ENCODE measurements around the gene R3HDM2. TPM values are rescaled to one million over a fixed set of nuclear protein-coding genes. Genes with fewer than 3 reads are reported as not detected.

Gene R3HDM2
- total and polyA plus RNA-seq, 2 donors (not counting 1 experiment from before 2014, with no cell fraction given), result 104 to 129 TPM

GRCh38 chr12:57385586-57385985 lies 45.3 kb downstream of the R3HDM2 start:
- no peak overlapping the region for H3K4me2 ChIP-seq (replicated peaks; ENCODE audit: low read depth, low read length, poor library complexity, severe bottlenecking)
- H3K4me3 ChIP-seq (ENCODE audit: control extremely low read depth in 1 of 5, extremely low read depth in 1 of 5, insufficient read depth in 1 of 5, low read depth in 2 of 5, low read length in 4 of 5), result no peak overlapping the region
- H3K27me3 ChIP-seq (replicated peaks in 1 of 4; ENCODE audit: control extremely low read depth in 1 of 4, control insufficient read depth in 3 of 4, insufficient read depth in 4 of 4, low read length in 3 of 4), result no peaks in the 10 kb centered on the region
- no peak overlapping the region for H3K9ac ChIP-seq (ENCODE audit: low read length)
- Mint-ChIP-seq H3K9me3 (ENCODE audit: insufficient read depth) (no peaks in the 10 kb centered on the region), H3K4me1 (no peaks in the 10 kb centered on the region), H3K27me3 (no peaks in the 10 kb centered on the region), H3K27ac (no peak overlapping the region), H3K4me3 (no peak overlapping the region)
- intact Hi-C loops (cut with micrococcal nuclease), result no loop called here
- H4K20me1 ChIP-seq (ENCODE audit: control insufficient read depth, insufficient read depth, low read length, poor library complexity, severe bottlenecking), result peaks cover 5% of the 10 kb centered on the region
- peaks cover 8 to 17% of the 10 kb centered on the region in 2 experiments for H3K36me3 ChIP-seq (replicated peaks in 1 of 2; ENCODE audit: control extremely low read depth in 1 of 2, control insufficient read depth in 1 of 2, extremely low read depth in 1 of 2, insufficient read depth in 2 of 2, low read length in 1 of 2)
- H3K4me1 ChIP-seq (ENCODE audit: control insufficient read depth in 2 of 2, insufficient read depth in 2 of 2, low read length in 2 of 2), result no peaks in the 10 kb centered on the region
- H2AFZ ChIP-seq (ENCODE audit: insufficient read depth, low read depth, low read length, poor library complexity, severe bottlenecking), result no peak overlapping the region
- ChIA-PET CTCF (no interaction called here), POLR2A (no interaction called here)
- H3K27ac ChIP-seq (ENCODE audit: low read length in 2 of 2), result no peak overlapping the region
- peaks cover 10% of the 10 kb centered on the region for H3K79me2 ChIP-seq (ENCODE audit: control insufficient read depth, insufficient read depth, low read length)
- no peak for ATAC-seq (ENCODE audit: low read depth)
- DNase-seq, result no peak
- 100% methylated on average over 2 of the region's 3 CpGs for WGBS (ENCODE audit: insufficient coverage)
- peaks cover 0 to 4% (median 0%) of the 10 kb centered on the region in 3 donors for H3K9me3 ChIP-seq (ENCODE audit: control extremely low read depth in 1 of 3, control insufficient read depth in 2 of 3, insufficient read depth in 1 of 3, low read length in 2 of 3)
- TF ChIP-seq EZH2 (IDR thresholded peaks at IDR 0.05; ENCODE audit: borderline replicate concordance, insufficient read depth, low read depth, low read length, poor library complexity, severe bottlenecking), result no peak
- no peak for TF ChIP-seq CTCF (IDR thresholded peaks at IDR 0.05)

GRCh38 chr12:57384478-57384877 lies 46.4 kb downstream of the R3HDM2 start:
- Histone ChIP-seq H3K27me3 (replicated peaks in 1 of 4; ENCODE audit: control extremely low read depth in 1 of 4, control insufficient read depth in 3 of 4, insufficient read depth in 4 of 4, low read length in 3 of 4) (no peaks in the 10 kb centered on the region), H3K9me3 (ENCODE audit: control extremely low read depth in 1 of 3, control insufficient read depth in 2 of 3, insufficient read depth in 1 of 3, low read length in 2 of 3) (peaks cover 0 to 4% (median 0%) of the 10 kb centered on the region in 3 donors), H3K4me1 (ENCODE audit: control insufficient read depth in 2 of 2, insufficient read depth in 2 of 2, low read length in 2 of 2) (no peaks in the 10 kb centered on the region), H3K36me3 (replicated peaks in 1 of 2; ENCODE audit: control extremely low read depth in 1 of 2, control insufficient read depth in 1 of 2, extremely low read depth in 1 of 2, insufficient read depth in 2 of 2, low read length in 1 of 2) (peaks cover 8 to 11% of the 10 kb centered on the region in 2 experiments), H3K4me2 (replicated peaks; ENCODE audit: low read depth, low read length, poor library complexity, severe bottlenecking) (no peak overlapping the region), H3K79me2 (ENCODE audit: control insufficient read depth, insufficient read depth, low read length) (no peaks in the 10 kb centered on the region), H3K4me3 (ENCODE audit: control extremely low read depth in 1 of 5, extremely low read depth in 1 of 5, insufficient read depth in 1 of 5, low read depth in 2 of 5, low read length in 4 of 5) (no peak overlapping the region), H3K9ac (ENCODE audit: low read length) (no peak overlapping the region), H2AFZ (ENCODE audit: insufficient read depth, low read depth, low read length, poor library complexity, severe bottlenecking) (no peak overlapping the region), H4K20me1 (ENCODE audit: control insufficient read depth, insufficient read depth, low read length, poor library complexity, severe bottlenecking) (peaks cover 5% of the 10 kb centered on the region), H3K27ac (ENCODE audit: low read length in 2 of 2) (no peak overlapping the region)
- ChIA-PET CTCF (no interaction called here), POLR2A (no interaction called here)
- Mint-ChIP-seq H3K27me3 (no peaks in the 10 kb centered on the region), H3K4me1 (peaks cover 2% of the 10 kb centered on the region), H3K9me3 (ENCODE audit: insufficient read depth) (no peaks in the 10 kb centered on the region), H3K4me3 (no peak overlapping the region), H3K27ac (no peak overlapping the region)
- WGBS (ENCODE audit: insufficient coverage), result 100% methylated on average over 1 of the region's 1 CpG
- no peak for DNase-seq
- no peak for ATAC-seq (ENCODE audit: low read depth)
- no peak for TF ChIP-seq EZH2 (IDR thresholded peaks at IDR 0.05; ENCODE audit: borderline replicate concordance, insufficient read depth, low read depth, low read length, poor library complexity, severe bottlenecking)
- TF ChIP-seq CTCF (IDR thresholded peaks at IDR 0.05), result no peak
- intact Hi-C loops (cut with micrococcal nuclease), result no loop called here

Data from B cell (primary cell).